GM18511 (cell line): ENCODE results near the gene ZSCAN25.
"Not testable (repeated sequence)": the region's sequence is repeated elsewhere in the genome, so short reads cannot be mapped to it uniquely, and the experiment has no call there.

Experiments
- ATAC-seq: cut with Tn5 transposase; IDR thresholded peaks from one replicate; pipeline ENCODE4 v1.9.1; 2021; ENCODE audit warnings: mild to moderate bottlenecking, moderate library complexity; ENCODE audit not compliant: unreplicated experiment

The ZSCAN25 gene

GRCh38 chr7:99644431-99644830, 27.7 kb downstream of the ZSCAN25 start:
- ATAC-seq: no peak

- ATAC-seq: no peak
These were observed 28.8 kb downstream of the ZSCAN25 start for GRCh38 chr7:99645590-99645989.

GRCh38 chr7:99648843-99649242, 32.1 kb downstream of the ZSCAN25 start:
- ATAC-seq: no peak

GRCh38 chr7:99651290-99651689, 34.5 kb downstream of the ZSCAN25 start:
- no peak for ATAC-seq

- no peak for ATAC-seq
These were observed 35.9 kb downstream of the ZSCAN25 start for GRCh38 chr7:99652671-99653070.

DNA sequence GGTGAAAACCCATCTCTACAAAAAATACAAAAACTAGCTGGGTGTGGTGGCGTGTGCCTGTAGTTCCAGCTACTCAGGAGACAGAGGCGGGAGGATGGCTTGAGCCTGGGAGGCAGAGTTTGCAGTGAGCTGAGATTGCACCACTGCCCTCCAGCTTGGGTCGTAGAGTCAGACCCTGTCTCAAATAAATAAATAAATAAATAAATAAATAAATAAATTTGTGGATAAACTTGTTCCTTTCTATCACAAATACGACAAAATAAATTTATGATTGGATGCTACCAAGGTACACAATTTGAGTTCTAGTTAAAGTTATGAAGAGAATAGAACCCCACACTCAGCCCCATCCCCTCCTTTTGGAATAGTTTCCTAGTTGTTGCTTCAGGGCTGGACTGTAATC, 36.5 kb downstream of the ZSCAN25 start:
- ATAC-seq: not testable (repeated sequence)

- no peak for ATAC-seq
These were observed 37.0 kb downstream of the ZSCAN25 start for GRCh38 chr7:99653754-99654153.

DNA sequence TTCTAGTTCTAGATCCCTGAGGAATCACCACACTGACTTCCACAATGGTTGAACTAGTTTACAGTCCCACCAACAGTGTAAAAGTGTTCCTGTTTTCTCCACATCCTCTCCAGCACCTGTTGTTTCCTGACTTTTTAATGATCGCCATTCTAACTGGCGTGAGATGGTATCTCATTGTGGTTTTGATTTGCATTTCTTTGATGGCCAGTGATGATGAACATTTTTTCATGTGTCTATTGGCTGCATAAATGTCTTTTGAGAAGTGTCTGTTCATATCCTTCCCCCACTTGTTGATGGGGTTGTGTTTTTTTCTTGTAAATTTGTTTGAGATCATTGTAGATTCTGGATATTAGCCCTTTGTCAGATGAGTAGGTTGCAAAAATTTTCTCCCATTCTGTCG, 37.9 kb downstream of the ZSCAN25 start:
- ATAC-seq: not testable (repeated sequence)

DNA sequence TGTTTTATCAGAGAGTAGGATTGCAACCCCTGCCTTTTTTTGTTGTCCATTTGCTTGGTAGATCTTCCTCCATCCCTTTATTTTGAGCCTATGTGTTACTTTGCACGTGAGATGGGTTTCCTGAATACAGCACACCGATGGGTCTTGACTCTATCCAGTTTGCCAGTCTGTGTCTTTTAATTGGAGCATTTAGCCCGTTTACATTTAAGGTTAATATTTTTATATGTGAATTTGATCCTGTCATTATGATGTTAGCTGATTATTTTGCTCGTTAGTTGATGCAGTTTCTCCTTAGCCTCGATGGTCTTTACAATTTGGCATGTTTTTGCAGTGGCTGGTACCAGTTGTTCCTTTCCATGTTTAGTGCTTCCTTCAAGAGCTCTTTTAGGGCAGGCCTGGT, 41.1 kb downstream of the ZSCAN25 start:
- ATAC-seq: not testable (repeated sequence)

- no peak for ATAC-seq
These were observed 48.7 kb downstream of the ZSCAN25 start for GRCh38 chr7:99665312-99666012.

- ATAC-seq: no peak
These were observed 49.3 kb downstream of the ZSCAN25 start for GRCh38 chr7:99666013-99666395.

DNA sequence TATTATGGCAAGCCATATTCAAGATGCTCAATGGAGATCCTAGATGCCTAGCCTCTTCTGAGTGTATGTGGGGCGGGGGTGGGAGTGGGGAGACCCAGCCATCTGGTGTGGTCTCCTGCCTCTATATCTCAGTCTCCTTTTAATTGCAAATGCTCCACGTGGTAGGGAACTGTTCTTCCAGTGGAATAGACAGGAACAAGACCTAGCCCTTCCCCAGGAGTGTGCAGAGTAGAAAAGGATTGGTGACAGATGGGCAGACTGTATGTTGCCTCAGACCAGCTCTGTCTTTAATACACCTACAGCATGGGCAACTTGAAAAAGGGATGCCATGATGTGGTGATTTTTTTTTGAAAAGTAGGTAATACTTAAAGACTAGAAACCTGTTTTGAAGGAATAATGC, 50.4 kb downstream of the ZSCAN25 start:
- ATAC-seq: no peak

- no peak for ATAC-seq
These were observed 51.8 kb downstream of the ZSCAN25 start for GRCh38 chr7:99668541-99668940.

DNA sequence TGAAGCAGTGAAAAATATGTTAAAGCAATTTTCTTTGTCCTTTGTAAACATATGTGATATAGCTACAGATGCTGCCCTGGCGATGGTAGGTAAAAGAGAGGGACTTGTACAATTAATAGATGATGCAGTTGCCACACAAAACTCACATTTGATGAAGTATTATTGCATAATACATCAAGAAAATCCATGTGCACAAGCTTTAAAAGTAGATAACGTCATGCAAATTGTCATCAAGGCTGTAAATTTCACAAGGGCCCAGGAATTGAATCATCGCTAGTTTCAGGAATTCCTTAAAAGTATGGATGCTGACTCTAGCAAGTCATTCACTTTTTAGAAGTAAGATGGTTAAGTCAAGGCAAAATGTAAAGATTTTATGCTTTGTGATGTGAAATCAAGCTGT, 53.0 kb downstream of the ZSCAN25 start:
- ATAC-seq: no peak

- ATAC-seq: no peak
These were observed 55.8 kb downstream of the ZSCAN25 start for GRCh38 chr7:99672573-99672972.

GRCh38 chr7:99674995-99675742, 58.4 kb downstream of the ZSCAN25 start:
- ATAC-seq: no peak

- ATAC-seq: no peak
These were observed 60.4 kb downstream of the ZSCAN25 start for GRCh38 chr7:99677013-99677647.

GRCh38 chr7:99677648-99678045, 60.9 kb downstream of the ZSCAN25 start:
- ATAC-seq: no peak

DNA sequence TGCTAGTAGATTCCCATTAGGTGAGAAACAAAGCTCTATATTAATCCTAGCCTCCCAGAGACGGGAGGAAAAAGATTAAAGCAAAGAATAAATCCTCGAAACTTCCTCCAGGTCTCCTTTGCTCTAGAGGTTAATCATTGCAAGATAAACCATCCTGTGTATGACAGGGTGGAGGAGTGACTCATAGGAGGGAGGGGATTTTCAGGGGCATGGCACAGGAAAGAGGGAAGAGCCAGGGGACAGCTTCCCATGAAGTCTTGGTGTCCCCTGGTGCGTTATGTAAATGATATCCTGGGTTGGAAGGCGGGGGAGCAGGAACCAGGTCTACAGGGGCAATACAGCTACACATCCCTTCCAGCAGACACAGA, 62.3 kb downstream of the ZSCAN25 start:
- ATAC-seq: no peak

- ATAC-seq: no peak
These were observed 62.9 kb downstream of the ZSCAN25 start, which contains the start of gene CYP3A5 for GRCh38 chr7:99679400-99680191. Gene CYP3A5, minus strand, starts transcription at chr7:99679996. Its CDS starts 100 bp downstream, at chr7:99679896.
